WTC11 (cell line): ENCODE measurements around the gene B3GNT9. TPM values are rescaled to one million over a fixed set of nuclear protein-coding genes. Genes with fewer than 3 reads are reported as not detected.

Source experiments
- ATAC-seq: fragments of 200-7000 bp; cut with Tn5 transposase; 2 replicates; pipeline ENCODE4 v1.10.0; 2021; ENCODE audit warnings: mild to moderate bottlenecking, moderate library complexity
- Bru-seq: library from RNA; stranded (reverse); fragments of 400-500 nt; gene quantifications from one replicate; lab custom pipeline; 2021; lab: Mats Ljungman, UMichigan
- CTCF ChIA-PET: fragments of 300-600 bp; sonication (Branson Sonifier 250); formaldehyde crosslinking; loops from one replicate; lab custom pipeline; 2021; ENCODE audit warnings: antibody characterized with exemption; lab: Charles Lee
- POLR2A ChIA-PET: fragments of 350-600 bp; sonication (Branson Sonifier 250); formaldehyde crosslinking; loops from one replicate; lab custom pipeline; 2021; ENCODE audit warnings: antibody characterized with exemption; lab: Charles Lee
- DNase-seq: peaks from one replicate; pipeline ENCODE4 v3.0.0; 2021; ENCODE audit warnings: low spot score
- H3K27ac Mint-ChIP-seq: 2 replicates; pipeline ENCODE4 v1.8.0; 2021; ENCODE audit warnings: mixed read lengths
- H3K27me3 Mint-ChIP-seq: 2 replicates; pipeline ENCODE4 v1.8.0; 2021; ENCODE audit warnings: low read depth, mild to moderate bottlenecking, moderate library complexity, mixed read lengths
- H3K36me3 Mint-ChIP-seq: 2 replicates; pipeline ENCODE4 v1.8.0; 2021; ENCODE audit warnings: mixed read lengths
- H3K4me1 Mint-ChIP-seq: 2 replicates; pipeline ENCODE4 v1.8.0; 2022; ENCODE audit warnings: mixed read lengths
- H3K4me3 Mint-ChIP-seq: 2 replicates; pipeline ENCODE4 v1.8.0; 2021; ENCODE audit warnings: mild to moderate bottlenecking, moderate library complexity, mixed read lengths
- H3K9me3 Mint-ChIP-seq: 2 replicates; pipeline ENCODE4 v1.8.0; 2021; ENCODE audit warnings: mixed read lengths
- AFF4 ChIP-seq: sonication (generic); formaldehyde crosslinking; IDR thresholded peaks from 2 replicates; pipeline ENCODE4 v1.8.1; 2023; ENCODE audit warnings: mild to moderate bottlenecking, missing genetic modification reagents, borderline replicate concordance
- ARID4B ChIP-seq: sonication (generic); formaldehyde crosslinking; IDR thresholded peaks from 2 replicates; pipeline ENCODE4 v1.8.0; 2023; ENCODE audit warnings: missing genetic modification reagents, mild to moderate bottlenecking, borderline replicate concordance
- ETV6 ChIP-seq: sonication (generic); formaldehyde crosslinking; IDR thresholded peaks from 2 replicates; pipeline ENCODE4 v1.8.1; 2022; ENCODE audit warnings: mild to moderate bottlenecking, missing genetic modification reagents
- FOXJ3 ChIP-seq: sonication (generic); formaldehyde crosslinking; IDR thresholded peaks from 2 replicates; pipeline ENCODE4 v1.9.0; 2021; ENCODE audit warnings: missing genetic modification reagents, mild to moderate bottlenecking, borderline replicate concordance
- NFATC4 ChIP-seq: fragments of 250-450 bp; sonication (Bioruptor Pico); IDR thresholded peaks from 2 replicates; pipeline ENCODE4 v1.9.0; 2021; ENCODE audit warnings: mild to moderate bottlenecking
- PREB ChIP-seq: sonication (generic); formaldehyde crosslinking; IDR thresholded peaks from 2 replicates; pipeline ENCODE4 v1.8.1; 2022; ENCODE audit warnings: mild to moderate bottlenecking, missing genetic modification reagents, moderate library complexity, borderline replicate concordance
- SP1 ChIP-seq: sonication (generic); formaldehyde crosslinking; conservative IDR thresholded peaks from 2 replicates; pipeline ENCODE4 v1.8.1; 2022; ENCODE audit warnings: missing genetic modification reagents
- USF2 ChIP-seq: sonication (generic); formaldehyde crosslinking; IDR thresholded peaks from 2 replicates; pipeline ENCODE4 v1.8.1; 2023; ENCODE audit warnings: mild to moderate bottlenecking, missing genetic modification reagents, moderate library complexity
- ZBTB21 ChIP-seq: sonication (generic); formaldehyde crosslinking; IDR thresholded peaks from 2 replicates; pipeline ENCODE4 v1.8.1; 2023; ENCODE audit warnings: mild to moderate bottlenecking, missing genetic modification reagents, borderline replicate concordance
- ZNF121 ChIP-seq: sonication (generic); formaldehyde crosslinking; IDR thresholded peaks from 2 replicates; pipeline ENCODE4 v1.8.0; 2023; ENCODE audit warnings: missing genetic modification reagents
- ZNF232 ChIP-seq: sonication (generic); formaldehyde crosslinking; IDR thresholded peaks from 2 replicates; pipeline ENCODE4 v1.8.0; 2022; ENCODE audit warnings: mild to moderate bottlenecking, missing genetic modification reagents
- ZNF281 ChIP-seq: sonication (generic); formaldehyde crosslinking; IDR thresholded peaks from 2 replicates; pipeline ENCODE4 v1.8.0; 2023; ENCODE audit warnings: mild to moderate bottlenecking, missing genetic modification reagents
- ZNF425 ChIP-seq: fragments of 250-450 bp; sonication (Bioruptor Pico); conservative IDR thresholded peaks from 2 replicates; pipeline ENCODE4 v1.9.0; 2021; ENCODE audit warnings: mild to moderate bottlenecking
- ZNF532 ChIP-seq: fragments of 250-450 bp; sonication (Bioruptor Pico); IDR thresholded peaks from 2 replicates; pipeline ENCODE4 v1.9.0; 2021; ENCODE audit warnings: mild to moderate bottlenecking, borderline replicate concordance
- long read RNA-seq, 3 experiments: library from RNA in 1 of 3; library from capped mRNA in 1 of 3; library from polyadenylated mRNA in 1 of 3; unstranded in 2 of 3; stranded (forward) in 1 of 3; transcript quantifications; one replicate each; pipeline ENCODE4 v2.0.0, GENCODE V29; 2021
- total RNA-seq: library from RNA; stranded (reverse); gene quantifications from 3 replicates; pipeline ENCODE4 v1.2.3, GENCODE V29; 2021

The B3GNT9 gene
- total RNA-seq (6.4 to 7.8 TPM (median 7.6 TPM) in 3 replicates), Bru-seq, nascent RNA (percentile 48 among the genes with signal in this experiment)
- long read RNA-seq, experiment 1, transcript B3GNT9-201 (2 exons, 2,917 nt), result major isoform, 8 of 14 reads
- long read RNA-seq, experiment 1, partial matches to known transcripts, result 0 of 14 reads
- long read RNA-seq, experiment 1, other reads (novel, unspliced or antisense), result 6 of 14 reads
- long read RNA-seq, experiment 2, partial matches to known transcripts, result 0 of 7 reads
- long read RNA-seq, experiment 2, other reads (novel, unspliced or antisense), result 6 of 7 reads
- long read RNA-seq, experiment 3, result 0 reads

- ChIA-PET CTCF (interaction anchor here (0.7 to 15.3 kb wide), 24 partner anchors 9 to 249 kb away, joined by 3 to 386 read pairs (median 5); partner anchors contain the start of genes CES3, ELMO3, FBXL8 and FHOD1), POLR2A (interaction anchor here (0.9 to 1.1 kb wide), 3 partner anchors 19 to 193 kb away, joined by 3 to 4 read pairs (median 3); partner anchors contain the start of gene NOL3)
- Mint-ChIP-seq H3K9me3 (no peaks in the 10 kb centered on the region), H3K27me3 (peaks cover 58% of the 10 kb centered on the region), H3K27ac (no peak within 1 kb of the TSS), H3K36me3 (peaks cover 12% of the 10 kb centered on the region), H3K4me1 (peaks cover 8% of the 10 kb centered on the region), H3K4me3 (peak within 1 kb of the TSS; percentile 75)
- DNase-seq, result peak; percentile 77
- ATAC-seq, result peak; percentile 36
- TF ChIP-seq ZNF281 (CRISPR knock-in tag), result no peak; the same call in 1 of the 2 replicates
- TF ChIP-seq USF2 (CRISPR knock-in tag), result peak; percentile 96
- 0 out of 2 replicates have a peak, but pooled peaks have one; percentile 51 for TF ChIP-seq ZBTB21
- no peak for TF ChIP-seq ZNF232 (CRISPR knock-in tag)
- no peak for TF ChIP-seq ZNF425 (CRISPR knock-in tag)
- TF ChIP-seq ARID4B (CRISPR knock-in tag), result peak; percentile 62; the same call in 1 of the 2 replicates
- TF ChIP-seq ZNF121, result no peak
- no peak; the same call in 1 of the 2 replicates for TF ChIP-seq SP1 (CRISPR knock-in tag)
- no peak for TF ChIP-seq FOXJ3
- TF ChIP-seq ZNF532, result no peak
- no peak for TF ChIP-seq NFATC4 (CRISPR knock-in tag)
- no peak for TF ChIP-seq AFF4 (CRISPR knock-in tag)
- no peak for TF ChIP-seq ETV6 (CRISPR knock-in tag)
- 0 out of 2 replicates have a peak, but pooled peaks have one; percentile 18 for TF ChIP-seq PREB
Observed at GRCh38 chr16:67150833-67151396, at the start of gene B3GNT9. TSS of gene B3GNT9 (minus strand) at chr16:67150998. CDS start at chr16:67150485, 513 bp downstream.
